SK-N-SH treated with all-trans-retinoic acid at 6 μM for 48 hours (cell line): ENCODE measurements around the gene CCN2.

Experiments
- BACH2 ChIP-seq: fragments of 250-450 bp; sonication (Bioruptor Pico); IDR thresholded peaks from 2 replicates; pipeline ENCODE4 v1.9.0; 2021; ENCODE audit warnings: mild to moderate bottlenecking, borderline replicate concordance
- CSRNP3 ChIP-seq: fragments of 250-450 bp; sonication (Bioruptor Pico); IDR thresholded peaks from 2 replicates; pipeline ENCODE4 v1.5.1; 2021; ENCODE audit warnings: mild to moderate bottlenecking, moderate library complexity
- ISL1 ChIP-seq: fragments of 250-450 bp; sonication (Bioruptor Pico); IDR thresholded peaks from 2 replicates; pipeline ENCODE4 v2.1.2; 2022; ENCODE audit warnings: mild to moderate bottlenecking, moderate library complexity
- PPARA ChIP-seq: fragments of 250-450 bp; sonication (Bioruptor Pico); IDR thresholded peaks from 2 replicates; pipeline ENCODE4 v1.5.0; 2020; ENCODE audit warnings: mild to moderate bottlenecking, borderline replicate concordance
- RARB ChIP-seq: fragments of 250-450 bp; sonication (Bioruptor Pico); IDR thresholded peaks from 2 replicates; pipeline ENCODE4 v1.8.0; 2021; ENCODE audit warnings: mild to moderate bottlenecking, moderate library complexity
- TSHZ2 ChIP-seq: fragments of 250-450 bp; sonication (Bioruptor Pico); IDR thresholded peaks from 2 replicates; pipeline ENCODE4 v1.5.0; 2020; ENCODE audit warnings: mild to moderate bottlenecking, moderate library complexity
- ZC3H10 ChIP-seq: fragments of 250-450 bp; sonication (Bioruptor Pico); IDR thresholded peaks from 2 replicates; pipeline ENCODE4 v1.5.1; 2021; ENCODE audit warnings: mild to moderate bottlenecking, moderate library complexity
- ZFP3 ChIP-seq: fragments of 250-450 bp; sonication (Bioruptor Pico); IDR thresholded peaks from 2 replicates; pipeline ENCODE4 v1.5.0; 2020; ENCODE audit warnings: mild to moderate bottlenecking, moderate library complexity

- TF ChIP-seq ISL1 (CRISPR knock-in tag) (no peak), PPARA (CRISPR knock-in tag) (no peak), ZFP3 (CRISPR knock-in tag) (no peak), RARB (no peak), CSRNP3 (CRISPR knock-in tag) (no peak), BACH2 (no peak), TSHZ2 (no peak), ZC3H10 (CRISPR knock-in tag) (no peak)
Observed at GRCh38 chr6:131979515-131980337, 28.6 kb upstream of the CCN2 start.
